Loucy (cell line): ENCODE measurements around the gene LY86.

Source experiments
- H2AFZ ChIP-seq: fragments of 200-600 bp; sonication (generic); 2 replicates; pipeline ENCODE4 v1.6.0; 2016; ENCODE audit warnings: antibody characterized with exemption, mild to moderate bottlenecking, low read length, moderate library complexity
- H3F3A ChIP-seq: fragments of 200-600 bp; 2 replicates; pipeline ENCODE4 v1.6.0; 2016; ENCODE audit warnings: antibody characterized with exemption, low read depth, mild to moderate bottlenecking
- H3K27me3 ChIP-seq: fragments of 200-600 bp; sonication (generic); 2 replicates; pipeline ENCODE4 v1.6.1; 2014; ENCODE audit warnings: low read length, mild to moderate bottlenecking; ENCODE audit not compliant: insufficient read depth, poor library complexity, severe bottlenecking
- H3K36me3 ChIP-seq: fragments of 200-600 bp; sonication (generic); 2 replicates; pipeline ENCODE4 v1.6.1; 2016; ENCODE audit warnings: low read length; ENCODE audit not compliant: insufficient read depth
- H3K4me1 ChIP-seq: fragments of 200-600 bp; sonication (generic); 2 replicates; pipeline ENCODE4 v1.5.1; 2014; ENCODE audit warnings: low read length, mild to moderate bottlenecking; ENCODE audit not compliant: insufficient read depth, poor library complexity, severe bottlenecking
- H3K4me2 ChIP-seq: fragments of 200-600 bp; sonication (generic); 2 replicates; pipeline ENCODE4 v1.6.0; 2014; ENCODE audit warnings: antibody characterized with exemption, low read length, low read depth, mild to moderate bottlenecking; ENCODE audit not compliant: poor library complexity, severe bottlenecking
- H3K4me3 ChIP-seq: fragments of 200-600 bp; sonication (generic); 2 replicates; pipeline ENCODE4 v1.5.1; 2014; ENCODE audit warnings: low read length, mild to moderate bottlenecking, mixed read lengths; ENCODE audit not compliant: poor library complexity, severe bottlenecking
- H3K79me2 ChIP-seq: fragments of 200-600 bp; sonication (generic); 2 replicates; pipeline ENCODE4 v1.6.1; 2014; ENCODE audit warnings: low read length; ENCODE audit not compliant: insufficient read depth
- H3K9ac ChIP-seq: fragments of 200-600 bp; sonication (generic); 2 replicates; pipeline ENCODE4 v1.6.0; 2014; ENCODE audit warnings: mild to moderate bottlenecking, low read depth, low read length, moderate library complexity; ENCODE audit not compliant: poor library complexity, severe bottlenecking
- H3K9me2 ChIP-seq: fragments of 200-600 bp; sonication (generic); replicated peaks from 2 replicates; pipeline ENCODE4 v1.6.1; 2016; ENCODE audit warnings: low read depth, low read length, mixed read lengths
- H3K9me3 ChIP-seq: fragments of 200-600 bp; sonication (generic); 2 replicates; pipeline ENCODE4 v1.6.1; 2014; ENCODE audit warnings: mild to moderate bottlenecking, antibody characterized with exemption, low read length, low read depth; ENCODE audit not compliant: insufficient read depth
- H4K20me1 ChIP-seq: fragments of 200-600 bp; sonication (generic); 2 replicates; pipeline ENCODE4 v1.6.0; 2014; ENCODE audit warnings: antibody characterized with exemption, low read length, mild to moderate bottlenecking; ENCODE audit not compliant: insufficient read depth, poor library complexity, severe bottlenecking
- CTCF ChIP-seq: fragments of 200-600 bp; sonication (generic); conservative IDR thresholded peaks from 2 replicates; pipeline ENCODE4 v1.5.1; 2014; ENCODE audit warnings: mild to moderate bottlenecking, antibody characterized with exemption, low read length
- EZH2phosphoT487 ChIP-seq: fragments of 200-600 bp; IDR thresholded peaks from 2 replicates; pipeline ENCODE4 v1.6.1; 2018; ENCODE audit warnings: antibody characterized with exemption, mild to moderate bottlenecking, moderate library complexity, borderline replicate concordance

The LY86 gene

GRCh38 chr6:6651335-6651734, 62.8 kb downstream of the LY86 start:
- Histone ChIP-seq H3K9me3 (no peaks in the 10 kb centered on the region), H3K36me3 (no peaks in the 10 kb centered on the region), H3F3A (no peaks in the 10 kb centered on the region), H3K9me2 (no peaks in the 10 kb centered on the region), H3K79me2 (no peaks in the 10 kb centered on the region), H3K4me1 (peaks cover 25% of the 10 kb centered on the region), H2AFZ (no peak overlapping the region), H3K27me3 (no peaks in the 10 kb centered on the region), H4K20me1 (no peaks in the 10 kb centered on the region), H3K9ac (no peak overlapping the region), H3K4me2 (no peak overlapping the region), H3K4me3 (no peak overlapping the region)
- no peak for TF ChIP-seq EZH2phosphoT487
- no peak for TF ChIP-seq CTCF

GRCh38 chr6:6652932-6653331, 64.4 kb downstream of the LY86 start:
- Histone ChIP-seq H3K36me3 (no peaks in the 10 kb centered on the region), H3K79me2 (no peaks in the 10 kb centered on the region), H3K9me2 (no peaks in the 10 kb centered on the region), H3K27me3 (no peaks in the 10 kb centered on the region), H3K4me2 (no peak overlapping the region), H4K20me1 (no peaks in the 10 kb centered on the region), H3K9ac (no peak overlapping the region), H3K4me3 (no peak overlapping the region), H3K9me3 (no peaks in the 10 kb centered on the region), H2AFZ (no peak overlapping the region), H3K4me1 (peaks cover 38% of the 10 kb centered on the region), H3F3A (no peaks in the 10 kb centered on the region)
- TF ChIP-seq CTCF = no peak
- TF ChIP-seq EZH2phosphoT487 = no peak

DNA sequence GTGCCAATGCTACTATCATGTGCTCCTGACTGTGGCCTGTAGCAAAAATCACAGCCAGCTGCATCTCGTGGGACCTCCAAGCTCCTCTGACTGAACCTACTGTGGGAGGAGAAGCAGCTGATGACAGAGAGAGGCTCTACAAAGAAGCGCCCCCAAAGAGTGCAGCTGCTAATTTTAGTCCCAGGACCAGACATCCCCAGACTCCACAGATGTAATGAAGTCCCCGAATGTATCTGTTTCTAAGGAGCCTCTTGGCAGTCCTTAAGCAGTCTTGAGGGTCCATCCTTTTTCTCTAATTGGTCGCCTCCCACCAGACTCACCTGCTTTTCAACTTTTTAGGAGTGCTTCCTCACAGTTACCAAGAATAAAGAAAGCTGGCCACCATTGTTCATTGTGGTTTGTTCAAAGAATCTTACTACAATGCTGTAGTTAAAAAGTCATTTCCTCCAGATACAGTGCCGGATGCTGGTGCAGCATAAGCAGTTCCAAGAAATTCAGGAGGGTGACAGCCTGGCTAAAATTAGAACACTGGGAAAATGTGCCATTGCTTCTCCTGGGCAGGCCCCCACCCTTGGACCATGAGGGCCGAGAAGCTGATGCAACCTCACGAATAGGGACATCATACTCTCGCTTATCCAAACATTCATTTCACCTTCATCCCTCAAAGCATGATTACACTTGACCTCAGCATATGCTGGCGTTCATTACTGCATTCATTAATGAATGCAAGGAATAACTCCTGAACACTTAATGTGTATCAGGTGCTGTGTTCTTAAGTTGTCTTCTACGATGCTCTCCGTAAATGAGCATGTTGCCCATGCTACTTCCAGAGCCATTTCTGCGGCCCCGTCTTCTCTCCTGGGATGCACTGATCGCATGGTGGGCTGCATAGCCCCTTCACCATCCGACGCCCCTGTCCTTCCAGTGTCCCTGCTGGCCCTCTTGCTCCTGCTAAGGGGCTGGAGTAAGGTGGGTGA, 66.4 kb downstream of the LY86 start:
- H4K20me1 ChIP-seq = no peaks in the 10 kb centered on the region
- H3K9ac ChIP-seq = peak overlapping the region; percentile 8
- H2AFZ ChIP-seq = peak overlapping the region; percentile 43
- H3K4me2 ChIP-seq = peak overlapping the region; percentile 24
- H3K79me2 ChIP-seq = no peaks in the 10 kb centered on the region
- TF ChIP-seq EZH2phosphoT487 (no peak), CTCF (no peak)
- H3K9me2 ChIP-seq = no peaks in the 10 kb centered on the region
- no peaks in the 10 kb centered on the region for H3K27me3 ChIP-seq
- H3K4me3 ChIP-seq = no peak overlapping the region
- H3K4me1 ChIP-seq = peaks cover 56% of the 10 kb centered on the region
- no peaks in the 10 kb centered on the region for H3K9me3 ChIP-seq
- no peaks in the 10 kb centered on the region for H3F3A ChIP-seq
- no peaks in the 10 kb centered on the region for H3K36me3 ChIP-seq
